ENCODE results near the gene C1orf198. TPM values are rescaled to one million over a fixed set of nuclear protein-coding genes. Genes with fewer than 3 reads are reported as not detected.

C1orf198 gene, protein sequence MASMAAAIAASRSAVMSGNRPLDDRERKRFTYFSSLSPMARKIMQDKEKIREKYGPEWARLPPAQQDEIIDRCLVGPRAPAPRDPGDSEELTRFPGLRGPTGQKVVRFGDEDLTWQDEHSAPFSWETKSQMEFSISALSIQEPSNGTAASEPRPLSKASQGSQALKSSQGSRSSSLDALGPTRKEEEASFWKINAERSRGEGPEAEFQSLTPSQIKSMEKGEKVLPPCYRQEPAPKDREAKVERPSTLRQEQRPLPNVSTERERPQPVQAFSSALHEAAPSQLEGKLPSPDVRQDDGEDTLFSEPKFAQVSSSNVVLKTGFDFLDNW
- total RNA-seq (2022; extraction: Qiagen RNA extraction): 17.0 to 19.6 TPM (median 19.2 TPM) in 5 replicates

DNA sequence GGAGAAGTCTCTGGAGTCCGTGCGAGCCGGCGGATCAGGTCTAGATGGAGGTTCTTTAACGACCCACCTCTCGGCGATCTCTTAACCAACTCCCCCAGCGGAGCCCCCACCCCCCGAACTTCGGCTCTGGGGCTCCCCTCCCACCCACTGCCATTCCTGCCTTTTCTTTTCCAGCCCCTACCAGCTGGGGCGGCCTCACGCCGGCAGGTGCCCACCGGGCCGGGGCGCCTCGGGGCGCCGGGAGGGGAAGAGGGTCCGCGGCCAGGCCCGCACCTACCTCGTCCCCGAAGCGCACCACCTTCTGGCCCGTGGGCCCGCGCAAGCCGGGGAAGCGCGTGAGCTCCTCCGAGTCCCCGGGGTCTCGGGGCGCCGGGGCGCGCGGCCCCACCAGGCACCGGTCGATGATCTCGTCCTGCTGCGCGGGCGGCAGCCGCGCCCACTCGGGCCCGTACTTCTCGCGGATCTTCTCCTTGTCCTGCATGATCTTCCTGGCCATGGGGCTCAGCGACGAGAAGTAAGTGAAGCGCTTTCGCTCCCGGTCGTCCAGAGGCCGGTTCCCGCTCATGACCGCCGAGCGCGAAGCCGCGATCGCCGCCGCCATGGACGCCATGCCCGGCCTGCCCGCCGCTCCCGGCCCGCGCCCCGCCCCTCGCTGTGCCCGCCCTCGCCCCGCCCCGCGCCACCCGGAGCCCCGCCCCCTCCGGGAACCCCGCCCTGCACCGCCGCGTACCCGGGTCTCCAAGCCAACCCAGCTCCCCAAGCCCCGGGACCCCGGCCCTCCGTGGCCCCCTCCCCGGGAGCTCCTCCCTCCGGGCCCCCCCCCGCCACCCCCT is at the start of gene C1orf198:
C1orf198 (minus strand) TSS at position 619 of the 833 bp plus-strand sequence; CDS start at position 610, 9 bp downstream.

Other genes with a start within 250 kb of the C1orf198 start
- 17.6 to 21.6 TPM (median 19.5 TPM) in 5 replicates for gene COG2, start 226.0 kb downstream of the C1orf198 start, total RNA-seq (2022; extraction: Qiagen RNA extraction)
- gene AGT, start 154.4 kb downstream of the C1orf198 start, total RNA-seq (2022; extraction: Qiagen RNA extraction): 0.06 to 0.13 TPM (median 0.09 TPM) in 3 of 5 replicates, not detected in the others
- not detected in 5 replicates for gene CAPN9, start 121.1 kb downstream of the C1orf198 start, total RNA-seq (2022; extraction: Qiagen RNA extraction)
- 8.0 to 10.5 TPM (median 9.2 TPM) in 5 replicates for gene TTC13, start 110.3 kb upstream of the C1orf198 start, total RNA-seq (2022; extraction: Qiagen RNA extraction)
- gene ARV1, start 110.6 kb upstream of the C1orf198 start, total RNA-seq (2022; extraction: Qiagen RNA extraction): 24.3 to 26.8 TPM (median 25.1 TPM) in 5 replicates
- gene FAM89A, start 171.7 kb upstream of the C1orf198 start, total RNA-seq (2022; extraction: Qiagen RNA extraction): 11.2 to 17.9 TPM (median 15.9 TPM) in 5 replicates